HepG2 (cell line): ENCODE results near the gene ZNF25. TPM values are rescaled to one million over a fixed set of nuclear protein-coding genes. Genes with fewer than 3 reads are reported as not detected.

Experiments
- ATAC-seq: fragments of 200-7000 bp; cut with Tn5 transposase; 3 replicates; pipeline ENCODE4 v1.9.1; 2020; ENCODE audit warnings: mild to moderate bottlenecking, moderate library complexity
- BruUV-seq: library from RNA; stranded (reverse); fragments of 400-500 nt; replicated peaks from 2 replicates; lab custom pipeline; 2021; lab: Mats Ljungman, UMichigan
- CTCF ChIA-PET: fragments of 300-600 bp; formaldehyde crosslinking; extraction: SDS; loops from one replicate; lab custom pipeline; 2021; ENCODE audit warnings: low total read pairs, inconsistent platforms, low intra/inter-chr PET ratio; lab: Yijun Ruan, JAX
- POLR2A ChIA-PET: fragments of 350-600 bp; sonication (Branson Sonifier 250); formaldehyde crosslinking; loops from one replicate; lab custom pipeline; 2020; ENCODE audit warnings: antibody characterized with exemption, inconsistent platforms; lab: Yijun Ruan, JAX
- DNase-seq: peaks from one replicate; pipeline ENCODE4 v3.0.0-alpha.2; 2015; ENCODE audit warnings: low spot score
- FAIRE-seq: peaks from 3 replicates; lab custom pipeline; 2011; peaks lifted over from hg19 to GRCh38; lab: Jason Lieb, UNC
- H2AFZ ChIP-seq: one replicate; pipeline ENCODE4 v1.6.1; 2011; ENCODE audit warnings: low read length, inconsistent platforms
- H3K27ac ChIP-seq: fragments of 300-600 bp; 3 replicates; pipeline ENCODE4 v1.8.0; 2011; ENCODE audit warnings: mixed run types, mild to moderate bottlenecking, mixed read lengths, low read length, inconsistent platforms; ENCODE audit not compliant: insufficient read depth; ENCODE audit errors: extremely low read length
- H3K27me3 ChIP-seq, 2 experiments: fragments of 200-600 bp in 1 of 2; 2 replicates in 1 of 2; 3 replicates in 1 of 2; pipeline versions ENCODE4 v1.6.0 to v1.8.0; 2011; ENCODE audit warnings: low read length in 2 of 2, mild to moderate bottlenecking in 2 of 2, moderate library complexity in 2 of 2, inconsistent platforms in 1 of 2; ENCODE audit not compliant: insufficient read depth in 2 of 2, control insufficient read depth in 1 of 2
- H3K36me3 ChIP-seq, 2 experiments: fragments of 200-600 bp in 1 of 2; replicated peaks in 1 of 2; 2 replicates in 1 of 2; 3 replicates in 1 of 2; pipeline versions ENCODE4 v1.5.1 to v1.8.0; 2011; ENCODE audit warnings: low read length in 2 of 2, inconsistent platforms in 1 of 2; ENCODE audit not compliant: insufficient read depth in 2 of 2, control insufficient read depth in 1 of 2
- H3K4me1 ChIP-seq: 2 replicates; pipeline ENCODE4 v1.5.1; 2012; ENCODE audit warnings: low read length, inconsistent platforms; ENCODE audit not compliant: insufficient read depth
- H3K4me2 ChIP-seq: 2 replicates; pipeline ENCODE4 v1.6.0; 2011; ENCODE audit warnings: low read depth, low read length, inconsistent platforms
- H3K4me3 ChIP-seq, 3 experiments: fragments of 200-600 bp in 1 of 3; sonication (generic), shearing (Covaris generic) in 1 of 3; replicated peaks in 1 of 3; 2 replicates each; pipeline ENCODE4 v1.5.1; 2011 to 2016; ENCODE audit warnings: low read length in 3 of 3, inconsistent platforms in 2 of 3, low read depth in 2 of 3, mild to moderate bottlenecking in 2 of 3, control low read depth in 1 of 3, mixed read lengths in 1 of 3; ENCODE audit not compliant: insufficient read depth in 1 of 3
- H3K79me2 ChIP-seq: one replicate; pipeline ENCODE4 v1.6.1; 2011; ENCODE audit warnings: low read length, inconsistent platforms; ENCODE audit not compliant: insufficient read depth
- H3K9ac ChIP-seq: 2 replicates; pipeline ENCODE4 v1.6.0; 2011; ENCODE audit warnings: mild to moderate bottlenecking, low read depth, low read length, inconsistent platforms; ENCODE audit not compliant: insufficient read depth
- H3K9me3 ChIP-seq: 2 replicates; pipeline ENCODE4 v1.5.1; 2012; ENCODE audit warnings: mild to moderate bottlenecking, low read length
- H4K20me1 ChIP-seq: 2 replicates; pipeline ENCODE4 v1.6.0; 2011; ENCODE audit warnings: inconsistent platforms, mild to moderate bottlenecking, low read length, moderate library complexity; ENCODE audit not compliant: insufficient read depth
- CREB1 ChIP-seq, 2 experiments: fragments of 450-650 bp in 1 of 2; IDR thresholded peaks; 2 replicates each; pipeline ENCODE4 v1.6.1; 2016 to 2017; ENCODE audit warnings: control low read depth in 1 of 2, mild to moderate bottlenecking in 1 of 2, missing compliant biosample characterization in 1 of 2, missing genetic modification characterization in 1 of 2
- MEIS1 ChIP-seq: sonication (generic); formaldehyde crosslinking; IDR thresholded peaks from 2 replicates; pipeline ENCODE4 v1.9.0; 2021; ENCODE audit warnings: mild to moderate bottlenecking, missing genetic modification reagents, moderate library complexity, borderline replicate concordance
- PPARG ChIP-seq: conservative IDR thresholded peaks from 2 replicates; pipeline ENCODE4 v1.6.1; 2016; ENCODE audit warnings: missing biosample characterization, missing genetic modification reagents
- SIX1 ChIP-seq: sonication (generic); formaldehyde crosslinking; IDR thresholded peaks from 2 replicates; pipeline ENCODE4 v1.4.0; 2020; ENCODE audit warnings: missing genetic modification reagents, borderline replicate concordance
- SSRP1 ChIP-seq: IDR thresholded peaks from 2 replicates; pipeline ENCODE4 v1.6.1; 2016; ENCODE audit warnings: control low read depth
- TBX3 ChIP-seq: fragments of 450-650 bp; IDR thresholded peaks from 2 replicates; pipeline ENCODE4 v1.6.1; 2017; ENCODE audit warnings: antibody characterized with exemption, mild to moderate bottlenecking, inconsistent platforms, borderline replicate concordance
- TSC22D2 ChIP-seq: sonication (generic); formaldehyde crosslinking; IDR thresholded peaks from 2 replicates; pipeline ENCODE4 v1.5.1; 2020; ENCODE audit warnings: missing genetic modification reagents, mild to moderate bottlenecking, borderline replicate concordance
- ZMYM2 ChIP-seq: sonication (generic); formaldehyde crosslinking; IDR thresholded peaks from 2 replicates; pipeline ENCODE4 v1.8.0; 2022; ENCODE audit warnings: mild to moderate bottlenecking, missing genetic modification reagents
- ZNF788 ChIP-seq: sonication (generic); formaldehyde crosslinking; IDR thresholded peaks from 2 replicates; pipeline ENCODE4 v1.5.0; 2020; ENCODE audit warnings: mild to moderate bottlenecking, missing genetic modification reagents, borderline replicate concordance
- ZSCAN31 ChIP-seq: sonication (generic); formaldehyde crosslinking; IDR thresholded peaks from 2 replicates; pipeline ENCODE4 v1.5.0; 2020; ENCODE audit warnings: low read depth, mild to moderate bottlenecking, missing genetic modification reagents
- WGBS: methylation state at CpG from one replicate; pipeline ENCODE4 v1.1.6; 2017; ENCODE audit warnings: low lambda C conversion rate; 5-methylcytosine and 5-hydroxymethylcytosine counted together
- in situ Hi-C: cut with HindIII; loops from 2 replicates; pipeline ENCODE4 v1.10.0; 2017; ENCODE audit warnings: low pct_unique_long_range_greater_than_20kb; ENCODE audit not compliant: extremely low pct_ligation_motif_present
- intact Hi-C: fragments of 100-400 bp; cut with micrococcal nuclease; formaldehyde crosslinking; loops from one replicate; pipeline ENCODE4 v1.10.0; 2022; ENCODE audit not compliant: unreplicated experiment
- polyA plus RNA-seq, 8 experiments: library from polyadenylated mRNA; depleted of rRNA in 3 of 8; stranded (reverse) in 7 of 8; unstranded in 1 of 8; fragments of >200 nt; fragmentation: Illumina TruSeq in 4 of 8; extraction: Trizol in 4 of 8; gene quantifications; 2 replicates each; pipeline versions ENCODE4 v1.2.1 to v1.2.3, GENCODE V29; 2011 to 2016; ENCODE audit warnings: low read depth in 4 of 8, missing spikeins in 1 of 8, mixed read lengths in 1 of 8; ENCODE audit not compliant: insufficient read depth in 1 of 8
- total RNA-seq, 5 experiments: library from RNA; depleted of rRNA; stranded (reverse); fragments of >200 nt; fragmentation: Illumina TruSeq; extraction: Trizol; gene quantifications; 2 replicates each; pipeline ENCODE4 v1.2.3, GENCODE V29; 2016; ENCODE audit warnings: low read depth in 1 of 5
- TF ChIP-seq, protein P1 (sequence below): sonication (generic); formaldehyde crosslinking; conservative IDR thresholded peaks from 2 replicates; pipeline ENCODE4 v1.8.0; 2022; ENCODE audit warnings: low read depth, missing genetic modification reagents

ZNF25 gene
- total and polyA plus RNA-seq, 2 of the 13 experiments (the other 11 are each of a cell fraction or from before 2014, with no cell fraction given): 1.4 to 1.5 TPM

DNA sequence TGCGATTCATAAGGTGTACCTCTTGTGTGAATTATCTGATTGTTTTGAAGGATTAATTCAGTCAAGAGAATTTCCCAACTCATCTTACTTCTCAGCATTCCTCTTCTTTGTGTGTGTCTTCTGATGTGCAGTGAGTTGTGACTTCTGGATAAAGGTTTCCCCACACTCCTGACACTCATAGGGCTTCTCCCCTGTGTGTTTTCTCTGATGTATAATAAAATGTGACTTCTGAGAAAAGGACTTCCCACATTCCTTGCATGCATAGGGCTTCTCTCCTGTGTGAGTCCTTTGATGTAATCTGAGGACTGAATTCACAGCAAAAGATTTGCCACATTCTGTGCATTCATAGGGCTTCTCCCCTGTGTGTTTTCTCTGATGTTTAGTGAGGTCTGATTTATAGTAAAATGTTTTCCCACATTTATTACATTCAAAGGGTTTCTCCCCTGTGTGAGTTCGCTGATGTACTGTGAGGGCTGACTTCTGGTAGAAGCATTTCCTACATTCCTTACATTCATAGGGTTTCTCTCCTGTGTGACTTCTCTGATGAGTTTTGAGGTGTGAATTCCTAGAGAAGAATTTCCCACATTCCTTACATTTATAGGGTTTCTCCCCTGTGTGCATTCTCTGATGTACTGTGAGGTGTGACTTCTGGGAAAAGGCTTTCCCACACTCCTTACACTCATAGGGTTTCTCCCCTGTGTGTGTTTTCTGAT, 24.2 kb downstream of the ZNF25 start (continued):
- TF ChIP-seq MEIS1 (CRISPR knock-in tag): no peak
- no peak for TF ChIP-seq TSC22D2
- TF ChIP-seq CREB1 (IDR thresholded peaks at IDR 0.05): no peak
- no peak for TF ChIP-seq CREB1 (CRISPR knock-in tag; IDR thresholded peaks at IDR 0.05)
- no peak for TF ChIP-seq TBX3
- TF ChIP-seq ZNF788 (CRISPR knock-in tag): no peak
- no peak for TF ChIP-seq ZMYM2 (CRISPR knock-in tag)
- TF ChIP-seq, protein P1, sequence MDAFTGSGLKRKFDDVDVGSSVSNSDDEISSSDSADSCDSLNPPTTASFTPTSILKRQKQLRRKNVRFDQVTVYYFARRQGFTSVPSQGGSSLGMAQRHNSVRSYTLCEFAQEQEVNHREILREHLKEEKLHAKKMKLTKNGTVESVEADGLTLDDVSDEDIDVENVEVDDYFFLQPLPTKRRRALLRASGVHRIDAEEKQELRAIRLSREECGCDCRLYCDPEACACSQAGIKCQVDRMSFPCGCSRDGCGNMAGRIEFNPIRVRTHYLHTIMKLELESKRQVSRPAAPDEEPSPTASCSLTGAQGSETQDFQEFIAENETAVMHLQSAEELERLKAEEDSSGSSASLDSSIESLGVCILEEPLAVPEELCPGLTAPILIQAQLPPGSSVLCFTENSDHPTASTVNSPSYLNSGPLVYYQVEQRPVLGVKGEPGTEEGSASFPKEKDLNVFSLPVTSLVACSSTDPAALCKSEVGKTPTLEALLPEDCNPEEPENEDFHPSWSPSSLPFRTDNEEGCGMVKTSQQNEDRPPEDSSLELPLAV (CRISPR knock-in tag): no peak
- no peak for TF ChIP-seq SIX1 (CRISPR knock-in tag)

DNA sequence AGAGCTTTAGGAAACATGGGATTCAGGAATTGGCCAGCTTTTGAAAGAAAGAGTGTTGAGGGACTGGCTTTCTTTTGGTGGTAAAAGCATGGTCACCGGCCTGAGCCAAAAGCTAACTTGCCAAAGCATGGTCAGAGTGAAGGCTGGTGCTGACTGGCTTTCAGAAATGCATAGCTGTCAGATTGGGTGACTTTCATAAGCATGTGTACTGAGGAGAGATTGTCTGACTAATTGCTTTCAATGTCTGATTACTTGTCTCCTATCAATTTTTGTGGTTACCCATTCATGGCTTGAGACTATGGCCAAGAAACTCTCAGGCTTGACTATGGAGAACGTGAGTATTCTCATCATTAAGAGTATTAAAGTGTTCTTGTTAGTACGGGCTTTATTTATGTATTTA, 28.2 kb downstream of the ZNF25 start:
- H3K27me3 ChIP-seq: no peaks in the 10 kb centered on the region
- FAIRE-seq (no peak), DNase-seq (no peak), ATAC-seq (no peak)
- no peak overlapping the region for H2AFZ ChIP-seq
- in situ Hi-C loops (no loop called here), intact Hi-C loops (no loop called here)
- H3K27ac ChIP-seq: no peak overlapping the region
- H3K9me3 ChIP-seq: no peaks in the 10 kb centered on the region
- no peaks in the 10 kb centered on the region for H3K79me2 ChIP-seq
- H3K4me1 ChIP-seq: no peaks in the 10 kb centered on the region
- 50% methylated on average over 3 of the region's 3 CpGs for WGBS
- no peak overlapping the region for H3K4me3 ChIP-seq
- H4K20me1 ChIP-seq: no peaks in the 10 kb centered on the region
- H3K36me3 ChIP-seq: no peaks in the 10 kb centered on the region
- no TSS peak for BruUV-seq
- ChIA-PET CTCF (no interaction called here), POLR2A (no interaction called here)
- no peak overlapping the region for H3K9ac ChIP-seq
- TF ChIP-seq ZSCAN31: no peak
- TF ChIP-seq SSRP1: no peak
- no peak for TF ChIP-seq PPARG (CRISPR knock-in tag)
- no peak overlapping the region for H3K4me2 ChIP-seq
